GM10266 (cell line): ENCODE data around the gene IL18R1.
A peak's percentile ranks its signal among the peaks of the same experiment; 100 is the strongest.

Experiments used
- DNase-seq: peaks from one replicate; pipeline ENCODE4 v3.0.0; 2012; ENCODE audit errors: extremely low spot score
- CTCF ChIP-seq: IDR thresholded peaks from 2 replicates; pipeline ENCODE4 v1.5.1; 2012; ENCODE audit warnings: mild to moderate bottlenecking, low read depth; ENCODE audit not compliant: control insufficient read depth, insufficient read depth; ENCODE audit errors: missing control alignments

Gene IL18R1

DNA sequence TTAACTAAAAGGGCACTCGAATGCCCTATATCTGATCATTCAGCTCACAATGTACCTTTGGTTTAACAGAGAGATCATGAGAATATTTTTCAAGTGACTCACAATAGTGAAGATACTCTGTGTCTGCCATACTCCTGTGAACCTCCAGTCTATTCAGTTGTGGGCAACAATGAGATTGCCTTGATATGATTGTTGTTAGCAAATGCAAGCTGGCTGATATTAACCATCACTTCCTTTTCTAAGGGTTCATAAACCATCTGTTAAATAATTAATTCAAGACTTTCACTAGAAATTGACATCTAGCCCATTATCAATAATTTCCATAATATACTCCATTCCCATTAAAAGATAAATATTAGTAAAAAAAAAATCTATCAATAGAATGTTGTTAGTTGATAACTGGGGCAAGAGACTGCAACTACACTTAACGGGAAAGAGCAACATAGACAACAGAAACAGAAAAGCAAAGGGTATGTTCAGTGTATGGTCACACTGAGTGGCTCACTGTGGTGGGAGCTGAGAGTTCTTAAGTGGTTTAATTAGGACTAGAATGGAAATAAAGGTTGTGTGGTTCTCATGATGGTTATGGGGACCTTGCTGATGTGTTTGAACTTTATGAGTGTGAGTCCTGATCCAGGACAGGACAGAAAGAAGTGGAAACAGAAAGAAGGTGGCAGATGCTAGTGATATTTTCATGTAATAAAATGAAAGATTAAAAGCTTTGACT is 79.2 kb downstream of the IL18R1 start:
- no peak for TF ChIP-seq CTCF
- peak; percentile 28 for DNase-seq

DNA sequence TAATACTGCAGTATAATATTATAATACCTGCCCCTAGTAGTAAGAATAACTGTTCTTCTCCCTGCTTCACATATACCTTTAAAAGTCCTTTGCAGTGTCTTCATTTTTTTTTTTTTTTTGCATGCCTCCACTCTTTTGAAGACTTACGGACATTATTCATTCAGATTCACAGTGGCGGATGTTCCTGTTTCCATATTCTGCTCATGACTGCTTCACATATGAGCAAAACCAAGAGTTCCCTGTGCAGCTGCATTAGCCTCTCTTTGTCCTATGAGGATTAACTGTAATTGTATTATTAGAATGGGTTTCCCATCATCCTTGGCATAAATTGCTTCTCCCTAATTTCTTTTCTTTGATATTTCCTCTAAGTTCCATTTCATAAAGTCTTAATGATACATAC is 80.1 kb downstream of the IL18R1 start:
- no peak for TF ChIP-seq CTCF
- no peak for DNase-seq

GRCh38 chr2:102436323-102436722 is 80.7 kb downstream of the IL18R1 start:
- DNase-seq = no peak
- no peak for TF ChIP-seq CTCF

- TF ChIP-seq CTCF = no peak
- DNase-seq = no peak
These were observed 81.5 kb downstream of the IL18R1 start for GRCh38 chr2:102437122-102437521.

DNA sequence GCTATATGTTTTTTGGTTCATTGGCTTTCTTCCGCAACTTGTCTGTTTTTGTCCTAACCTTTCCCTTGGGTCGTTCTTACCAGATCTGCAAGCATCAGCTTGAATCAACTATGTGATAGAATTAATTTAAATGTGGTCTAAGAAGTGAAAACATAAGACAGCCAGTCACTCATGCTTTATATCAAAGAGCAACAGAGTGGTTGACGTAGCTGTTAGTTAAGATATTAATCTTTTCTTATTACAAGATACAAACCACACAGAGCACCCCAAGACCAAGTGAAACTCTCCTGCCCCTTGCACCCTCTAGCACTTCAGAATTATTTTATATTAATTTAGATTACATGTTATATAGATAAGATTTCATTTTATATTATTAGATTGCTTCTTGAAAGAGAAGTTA is 82.5 kb downstream of the IL18R1 start:
- TF ChIP-seq CTCF = no peak
- no peak for DNase-seq

GRCh38 chr2:102438578-102438977 is 83.0 kb downstream of the IL18R1 start:
- no peak for TF ChIP-seq CTCF
- DNase-seq = no peak

DNA sequence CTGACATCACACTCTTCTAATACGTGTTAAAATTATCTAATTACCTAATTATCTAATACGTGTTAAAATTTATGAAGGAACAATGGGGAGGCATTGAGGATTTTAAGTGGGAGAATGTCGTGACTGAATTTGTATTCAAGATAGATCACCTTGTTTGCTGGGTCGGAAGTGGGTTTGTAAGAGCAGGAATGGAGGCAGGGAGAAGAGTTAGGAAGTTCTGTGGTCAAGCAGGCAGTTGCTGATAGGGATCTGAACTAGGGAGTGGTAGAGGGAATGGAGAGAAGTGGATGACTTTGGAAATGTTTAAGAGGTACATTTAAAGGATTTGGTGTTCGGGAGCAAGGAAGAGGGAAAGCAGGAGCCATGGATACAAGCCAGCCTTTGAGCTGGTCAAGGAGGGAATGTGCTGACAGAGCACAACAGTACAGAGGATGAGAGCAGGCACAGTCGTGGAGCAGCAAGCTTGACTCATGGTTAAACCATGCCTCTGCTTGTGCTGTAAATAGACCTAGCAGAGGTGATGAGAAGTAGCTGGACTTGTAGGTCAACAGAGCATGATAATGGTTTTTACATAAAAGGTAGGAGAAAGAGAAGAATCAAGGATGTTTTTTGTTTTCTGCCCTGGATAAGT is 83.6 kb downstream of the IL18R1 start:
- no peak for TF ChIP-seq CTCF
- no peak for DNase-seq
